ENCODE results near the gene TMEM44.

DNA sequence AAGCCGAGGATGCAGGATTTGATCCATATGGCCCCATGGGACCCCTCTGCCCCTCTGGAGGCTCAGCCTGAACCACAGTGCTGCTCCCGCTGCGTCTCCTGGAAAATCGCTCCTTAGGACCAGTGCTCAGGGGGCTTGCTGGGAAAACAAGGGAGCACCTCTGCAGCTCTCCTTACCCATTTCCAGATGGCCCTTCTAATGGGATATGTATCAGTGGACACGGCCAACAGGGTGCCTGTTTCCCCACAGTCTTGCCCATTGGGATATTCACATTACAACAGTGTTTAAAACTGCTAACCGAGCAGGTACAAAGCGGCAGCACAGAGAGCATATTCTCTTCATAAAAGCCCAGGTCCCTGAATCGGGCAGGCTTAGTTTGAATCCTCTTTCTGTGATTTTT lies 27.1 kb downstream of the TMEM44 start:
- TF ChIP-seq, protein P1, sequence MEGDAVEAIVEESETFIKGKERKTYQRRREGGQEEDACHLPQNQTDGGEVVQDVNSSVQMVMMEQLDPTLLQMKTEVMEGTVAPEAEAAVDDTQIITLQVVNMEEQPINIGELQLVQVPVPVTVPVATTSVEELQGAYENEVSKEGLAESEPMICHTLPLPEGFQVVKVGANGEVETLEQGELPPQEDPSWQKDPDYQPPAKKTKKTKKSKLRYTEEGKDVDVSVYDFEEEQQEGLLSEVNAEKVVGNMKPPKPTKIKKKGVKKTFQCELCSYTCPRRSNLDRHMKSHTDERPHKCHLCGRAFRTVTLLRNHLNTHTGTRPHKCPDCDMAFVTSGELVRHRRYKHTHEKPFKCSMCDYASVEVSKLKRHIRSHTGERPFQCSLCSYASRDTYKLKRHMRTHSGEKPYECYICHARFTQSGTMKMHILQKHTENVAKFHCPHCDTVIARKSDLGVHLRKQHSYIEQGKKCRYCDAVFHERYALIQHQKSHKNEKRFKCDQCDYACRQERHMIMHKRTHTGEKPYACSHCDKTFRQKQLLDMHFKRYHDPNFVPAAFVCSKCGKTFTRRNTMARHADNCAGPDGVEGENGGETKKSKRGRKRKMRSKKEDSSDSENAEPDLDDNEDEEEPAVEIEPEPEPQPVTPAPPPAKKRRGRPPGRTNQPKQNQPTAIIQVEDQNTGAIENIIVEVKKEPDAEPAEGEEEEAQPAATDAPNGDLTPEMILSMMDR (IDR thresholded peaks at IDR 0.05) = no peak
- no peak for TF ChIP-seq POLR2AphosphoS5 (IDR thresholded peaks at IDR 0.05)
